GM23338 (cell line): ENCODE measurements around the gene CYP1A2. TPM values are rescaled to one million over a fixed set of nuclear protein-coding genes. Genes with fewer than 3 reads are reported as not detected.
A peak's percentile ranks its signal among the peaks of the same experiment; 100 is the strongest.

Experiments used
- ATAC-seq: fragments of 200-7000 bp; cut with Tn5 transposase; 3 replicates; pipeline ENCODE4 v1.9.1; 2020
- DNase-seq: peaks from one replicate; pipeline ENCODE4 v3.0.0-alpha.2; 2015; ENCODE audit warnings: low spot score
- H2AFZ ChIP-seq: fragments of 200-600 bp; sonication (generic); 2 replicates; pipeline ENCODE4 v1.8.0; 2016; ENCODE audit warnings: antibody characterized with exemption, mild to moderate bottlenecking, moderate library complexity
- H3F3A ChIP-seq: fragments of 200-600 bp; sonication (generic); replicated peaks from 2 replicates; pipeline ENCODE4 v1.8.0; 2017; ENCODE audit warnings: antibody characterized with exemption, mixed run types, low read depth
- H3K27ac ChIP-seq: fragments of 200-600 bp; sonication (generic); 2 replicates; pipeline ENCODE4 v1.6.1; 2016; ENCODE audit warnings: low read depth
- H3K27me3 ChIP-seq: fragments of 200-600 bp; sonication (generic); 2 replicates; pipeline ENCODE4 v1.8.0; 2016; ENCODE audit warnings: mild to moderate bottlenecking, mixed run types, moderate library complexity; ENCODE audit not compliant: insufficient read depth
- H3K36me3 ChIP-seq: fragments of 200-600 bp; sonication (generic); 2 replicates; pipeline ENCODE4 v1.8.0; 2016; ENCODE audit warnings: mild to moderate bottlenecking; ENCODE audit not compliant: insufficient read depth
- H3K4me1 ChIP-seq: fragments of 200-600 bp; sonication (generic); 2 replicates; pipeline ENCODE4 v1.8.0; 2016; ENCODE audit warnings: mild to moderate bottlenecking, moderate library complexity; ENCODE audit not compliant: insufficient read depth
- H3K4me2 ChIP-seq: fragments of 200-600 bp; sonication (generic); 2 replicates; pipeline ENCODE4 v1.7.1; 2017; ENCODE audit warnings: mixed run types
- H3K4me3 ChIP-seq: fragments of 200-600 bp; sonication (generic); 2 replicates; pipeline ENCODE4 v1.6.1; 2016; ENCODE audit warnings: mixed run types
- H3K79me2 ChIP-seq: fragments of 200-600 bp; sonication (generic); replicated peaks from 2 replicates; pipeline ENCODE4 v1.8.0; 2017; ENCODE audit warnings: mild to moderate bottlenecking; ENCODE audit not compliant: insufficient read depth
- H3K9me2 ChIP-seq: fragments of 200-600 bp; sonication (generic); 2 replicates; pipeline ENCODE4 v1.8.0; 2017; ENCODE audit not compliant: insufficient read depth
- H4K20me1 ChIP-seq: fragments of 200-600 bp; sonication (generic); replicated peaks from 2 replicates; pipeline ENCODE4 v1.8.0; 2017; ENCODE audit warnings: mild to moderate bottlenecking; ENCODE audit not compliant: insufficient read depth
- H3K27ac Mint-ChIP-seq: 2 replicates; pipeline ENCODE4 v1.8.0; 2020; ENCODE audit warnings: inconsistent platforms, mild to moderate bottlenecking, moderate library complexity, mixed read lengths
- H3K27me3 Mint-ChIP-seq: 3 replicates; pipeline ENCODE4 v1.8.0; 2022; ENCODE audit warnings: low read depth, mild to moderate bottlenecking, moderate library complexity, mixed read lengths, inconsistent platforms; ENCODE audit not compliant: insufficient read depth, poor library complexity
- H3K36me3 Mint-ChIP-seq: 3 replicates; pipeline ENCODE4 v1.8.0; 2021; ENCODE audit warnings: low read depth, mild to moderate bottlenecking, inconsistent platforms, moderate library complexity, mixed read lengths
- H3K4me1 Mint-ChIP-seq: 3 replicates; pipeline ENCODE4 v1.8.0; 2020; ENCODE audit warnings: mild to moderate bottlenecking, inconsistent platforms, mixed read lengths
- H3K4me3 Mint-ChIP-seq: 3 replicates; pipeline ENCODE4 v1.8.0; 2021; ENCODE audit warnings: moderate library complexity, mild to moderate bottlenecking, inconsistent platforms, mixed read lengths
- H3K9me3 Mint-ChIP-seq: 3 replicates; pipeline ENCODE4 v1.8.0; 2020; ENCODE audit warnings: moderate library complexity, mild to moderate bottlenecking, inconsistent platforms, mixed read lengths
- CREB1 ChIP-seq: fragments of 250-450 bp; sonication (Bioruptor Pico); IDR thresholded peaks from 2 replicates; pipeline ENCODE4 v1.5.0; 2020; ENCODE audit warnings: low read depth, mild to moderate bottlenecking, moderate library complexity
- ETS1 ChIP-seq: IDR thresholded peaks from 2 replicates; pipeline ENCODE4 v1.6.1; 2016; ENCODE audit warnings: antibody characterized with exemption
- EZH2 ChIP-seq: fragments of 200-600 bp; sonication (generic); IDR thresholded peaks from one replicate; pipeline ENCODE4 v1.8.0; 2017; ENCODE audit warnings: antibody characterized with exemption, mild to moderate bottlenecking, low read depth; ENCODE audit not compliant: unreplicated experiment
- EZH2phosphoT487 ChIP-seq: fragments of 200-600 bp; sonication (generic); IDR thresholded peaks from one replicate; pipeline ENCODE4 v1.8.1; 2018; ENCODE audit warnings: antibody characterized with exemption; ENCODE audit not compliant: unreplicated experiment
- JUNB ChIP-seq: IDR thresholded peaks from one replicate; pipeline ENCODE4 v1.6.1; 2016; ENCODE audit warnings: antibody characterized with exemption; ENCODE audit not compliant: unreplicated experiment
- NANOG ChIP-seq: IDR thresholded peaks from 2 replicates; pipeline ENCODE4 v1.6.1; 2016; ENCODE audit warnings: antibody characterized with exemption, borderline replicate concordance
- POLR2AphosphoS5 ChIP-seq: IDR thresholded peaks from 2 replicates; pipeline ENCODE4 v1.6.1; 2016; ENCODE audit warnings: antibody characterized with exemption, low read depth
- REST ChIP-seq: IDR thresholded peaks from one replicate; pipeline ENCODE4 v1.6.1; 2018; ENCODE audit warnings: antibody characterized with exemption; ENCODE audit not compliant: unreplicated experiment
- STAT1 ChIP-seq: IDR thresholded peaks from one replicate; pipeline ENCODE4 v1.6.1; 2016; ENCODE audit warnings: antibody characterized with exemption; ENCODE audit not compliant: unreplicated experiment
- ZNF114 ChIP-seq: fragments of 250-450 bp; sonication (Bioruptor Pico); IDR thresholded peaks from 2 replicates; pipeline ENCODE4 v1.5.0; 2020; ENCODE audit warnings: mild to moderate bottlenecking, moderate library complexity
- ZNF331 ChIP-seq: fragments of 250-450 bp; sonication (Bioruptor Pico); IDR thresholded peaks from 2 replicates; pipeline ENCODE4 v1.5.0; 2020; ENCODE audit warnings: low read depth, mild to moderate bottlenecking, moderate library complexity
- ZNF462 ChIP-seq: fragments of 250-450 bp; sonication (Bioruptor Pico); IDR thresholded peaks from 2 replicates; pipeline ENCODE4 v1.5.0; 2020; ENCODE audit warnings: mild to moderate bottlenecking, moderate library complexity
- polyA plus RNA-seq: library from polyadenylated mRNA; unstranded; fragments of >200 nt; fragmentation: Nextera tagmentation; extraction: Ambion mirVana; gene quantifications from 2 replicates; pipeline ENCODE4 v1.2.1, GENCODE V29; 2016
- total RNA-seq: library from RNA; depleted of rRNA; stranded (reverse); fragments of >200 nt; shearing (Covaris generic); gene quantifications from 2 replicates; pipeline ENCODE4 v1.2.3, GENCODE V29; 2014
- TF ChIP-seq, protein P1 (sequence below), 2 experiments: fragments of 200-600 bp in 1 of 2; sonication (generic) in 1 of 2; conservative IDR thresholded peaks; 2 replicates each; pipeline versions ENCODE4 v1.5.1 to v1.6.1; 2016 to 2017; ENCODE audit warnings: antibody characterized with exemption in 2 of 2, low read depth in 2 of 2, mild to moderate bottlenecking in 2 of 2, moderate library complexity in 1 of 2

Gene CYP1A2
- total and polyA plus RNA-seq, 2 experiments from 2014 or later, result not detected

DNA sequence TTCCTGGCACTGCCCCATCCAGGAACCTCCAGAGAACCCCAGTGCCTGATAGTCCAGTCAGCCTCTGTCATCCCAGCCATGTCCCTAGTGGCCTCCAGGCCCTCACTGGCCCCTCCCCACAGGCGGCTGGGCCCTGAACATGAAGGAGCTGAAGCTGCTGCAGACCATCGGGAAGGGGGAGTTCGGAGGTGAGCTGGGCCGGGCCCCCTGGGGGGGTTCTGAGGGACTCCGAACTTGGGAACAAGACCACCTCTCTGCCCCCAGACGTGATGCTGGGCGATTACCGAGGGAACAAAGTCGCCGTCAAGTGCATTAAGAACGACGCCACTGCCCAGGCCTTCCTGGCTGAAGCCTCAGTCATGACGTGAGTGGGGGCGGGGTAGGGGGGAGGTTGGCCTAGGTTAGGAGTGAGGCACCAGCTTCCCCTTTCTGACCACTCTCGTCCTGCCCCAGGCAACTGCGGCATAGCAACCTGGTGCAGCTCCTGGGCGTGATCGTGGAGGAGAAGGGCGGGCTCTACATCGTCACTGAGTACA is 52.0 kb downstream of the CYP1A2 start:
- H3K27ac ChIP-seq, result no peak overlapping the region
- 0 out of 2 replicates have a peak overlapping the region, but pooled peaks have one; percentile 51 for H3K4me2 ChIP-seq
- Mint-ChIP-seq H3K4me1 (peaks cover 6% of the 10 kb centered on the region), H3K27ac (no peak overlapping the region), H3K27me3 (peaks cover 2% of the 10 kb centered on the region), H3K9me3 (no peaks in the 10 kb centered on the region), H3K4me3 (no peak overlapping the region), H3K36me3 (peaks cover 19% of the 10 kb centered on the region)
- H3F3A ChIP-seq, result no peaks in the 10 kb centered on the region
- peaks cover 3% of the 10 kb centered on the region; the same call in 1 of the 2 replicates for H3K4me1 ChIP-seq
- H3K79me2 ChIP-seq, result no peaks in the 10 kb centered on the region
- no peaks in the 10 kb centered on the region; the same call in 1 of the 2 replicates for H3K36me3 ChIP-seq
- no peak for DNase-seq
- no peak for TF ChIP-seq STAT1
- no peak for TF ChIP-seq CREB1 (CRISPR knock-in tag)
- TF ChIP-seq ZNF331 (CRISPR knock-in tag), result no peak
- no peak for TF ChIP-seq JUNB
- no peak for TF ChIP-seq EZH2
- no peak for TF ChIP-seq ZNF114 (CRISPR knock-in tag)
- no peak for TF ChIP-seq EZH2phosphoT487
- no peak for TF ChIP-seq ETS1
- TF ChIP-seq POLR2AphosphoS5, result no peak
- TF ChIP-seq NANOG, result no peak
- TF ChIP-seq REST, result no peak
- no peak for TF ChIP-seq ZNF462 (CRISPR knock-in tag)
- TF ChIP-seq, protein P1, sequence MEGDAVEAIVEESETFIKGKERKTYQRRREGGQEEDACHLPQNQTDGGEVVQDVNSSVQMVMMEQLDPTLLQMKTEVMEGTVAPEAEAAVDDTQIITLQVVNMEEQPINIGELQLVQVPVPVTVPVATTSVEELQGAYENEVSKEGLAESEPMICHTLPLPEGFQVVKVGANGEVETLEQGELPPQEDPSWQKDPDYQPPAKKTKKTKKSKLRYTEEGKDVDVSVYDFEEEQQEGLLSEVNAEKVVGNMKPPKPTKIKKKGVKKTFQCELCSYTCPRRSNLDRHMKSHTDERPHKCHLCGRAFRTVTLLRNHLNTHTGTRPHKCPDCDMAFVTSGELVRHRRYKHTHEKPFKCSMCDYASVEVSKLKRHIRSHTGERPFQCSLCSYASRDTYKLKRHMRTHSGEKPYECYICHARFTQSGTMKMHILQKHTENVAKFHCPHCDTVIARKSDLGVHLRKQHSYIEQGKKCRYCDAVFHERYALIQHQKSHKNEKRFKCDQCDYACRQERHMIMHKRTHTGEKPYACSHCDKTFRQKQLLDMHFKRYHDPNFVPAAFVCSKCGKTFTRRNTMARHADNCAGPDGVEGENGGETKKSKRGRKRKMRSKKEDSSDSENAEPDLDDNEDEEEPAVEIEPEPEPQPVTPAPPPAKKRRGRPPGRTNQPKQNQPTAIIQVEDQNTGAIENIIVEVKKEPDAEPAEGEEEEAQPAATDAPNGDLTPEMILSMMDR (conservative IDR thresholded peaks at IDR 0.05; ENCODE audit: low read depth in 2 of 2), result no peak
- H3K27me3 ChIP-seq, result no peaks in the 10 kb centered on the region
- peak; percentile 20 for ATAC-seq
- H3K9me2 ChIP-seq, result no peaks in the 10 kb centered on the region
- no peak overlapping the region for H3K4me3 ChIP-seq
- H4K20me1 ChIP-seq, result peaks cover 5% of the 10 kb centered on the region; the same call in 1 of the 2 replicates
- no peak overlapping the region for H2AFZ ChIP-seq
